Neuronal stem cell (in vitro differentiated cells): ENCODE results near the gene TBC1D20.
A peak's percentile ranks its signal among the peaks of the same experiment; 100 is the strongest.

Source experiments
- DNase-seq: peaks from one replicate; pipeline ENCODE4 v3.0.0-alpha.2; 2013; ENCODE audit warnings: low spot score
- H2AFZ ChIP-seq: one replicate; pipeline ENCODE4 v1.6.1; 2013; ENCODE audit warnings: mild to moderate bottlenecking, low read length, inconsistent platforms
- H2AK5ac ChIP-seq: 2 replicates; pipeline ENCODE4 v1.6.1; 2013; ENCODE audit warnings: low read depth, mild to moderate bottlenecking, inconsistent platforms, low read length, moderate library complexity, mixed read lengths
- H2BK120ac ChIP-seq: 2 replicates; pipeline ENCODE4 v1.6.1; 2013; ENCODE audit warnings: low read depth, mild to moderate bottlenecking, inconsistent platforms, low read length, moderate library complexity, mixed read lengths
- H2BK12ac ChIP-seq: one replicate; pipeline ENCODE4 v1.6.1; 2013; ENCODE audit warnings: low read length, inconsistent platforms
- H2BK15ac ChIP-seq: 2 replicates; pipeline ENCODE4 v1.6.1; 2013; ENCODE audit warnings: mild to moderate bottlenecking, low read length, inconsistent platforms, mixed read lengths
- H2BK5ac ChIP-seq: one replicate; pipeline ENCODE4 v1.6.1; 2013; ENCODE audit warnings: inconsistent platforms, mild to moderate bottlenecking, low read length, moderate library complexity
- H3K14ac ChIP-seq: one replicate; pipeline ENCODE4 v1.6.1; 2013; ENCODE audit warnings: low read length, inconsistent platforms
- H3K18ac ChIP-seq: 2 replicates; pipeline ENCODE4 v1.6.1; 2013; ENCODE audit warnings: low read length, inconsistent platforms
- H3K23ac ChIP-seq: 2 replicates; pipeline ENCODE4 v1.6.1; 2013; ENCODE audit warnings: low read depth, mild to moderate bottlenecking, mixed read lengths, low read length, inconsistent platforms; ENCODE audit not compliant: poor library complexity
- H3K27ac ChIP-seq: replicated peaks from 3 replicates; pipeline ENCODE4 v1.5.1; 2013; ENCODE audit warnings: low read length, inconsistent platforms
- H3K27me3 ChIP-seq, 3 experiments: 2 replicates each; pipeline ENCODE4 v1.6.1; 2013; ENCODE audit warnings: low read length in 3 of 3, mild to moderate bottlenecking in 2 of 3, inconsistent platforms in 1 of 3, low read depth in 1 of 3, mixed read lengths in 1 of 3, moderate library complexity in 1 of 3; ENCODE audit not compliant: control insufficient read depth in 3 of 3, insufficient read depth in 3 of 3
- H3K36me3 ChIP-seq, 2 donors: replicated peaks in 1 of 2; 2 replicates each; pipeline ENCODE4 v1.6.1; 2013; ENCODE audit warnings: low read length in 2 of 2; ENCODE audit not compliant: control insufficient read depth in 2 of 2, insufficient read depth in 2 of 2
- H3K4ac ChIP-seq: 2 replicates; pipeline ENCODE4 v1.6.1; 2013; ENCODE audit warnings: inconsistent platforms, mild to moderate bottlenecking, low read length, moderate library complexity
- H3K4me1 ChIP-seq, 2 donors: 1 replicate in 1 of 2; 2 replicates in 1 of 2; pipeline ENCODE4 v1.6.1; 2013; ENCODE audit warnings: low read length in 2 of 2, low read depth in 1 of 2; ENCODE audit not compliant: control insufficient read depth in 2 of 2, insufficient read depth in 1 of 2
- H3K4me2 ChIP-seq: one replicate; pipeline ENCODE4 v1.6.1; 2013; ENCODE audit warnings: mild to moderate bottlenecking, low read length, inconsistent platforms; ENCODE audit not compliant: insufficient read depth, poor library complexity, severe bottlenecking
- H3K4me3 ChIP-seq, 2 donors: 2 replicates each; pipeline ENCODE4 v1.5.1; 2013; ENCODE audit warnings: low read length in 2 of 2, mild to moderate bottlenecking in 2 of 2, inconsistent platforms in 1 of 2, moderate library complexity in 1 of 2
- H3K79me1 ChIP-seq: one replicate; pipeline ENCODE4 v1.6.1; 2013; ENCODE audit warnings: low read depth, mild to moderate bottlenecking, inconsistent platforms, low read length, moderate library complexity
- H3K9ac ChIP-seq: one replicate; pipeline ENCODE4 v1.6.1; 2013; ENCODE audit warnings: mild to moderate bottlenecking, low read depth, low read length, inconsistent platforms; ENCODE audit not compliant: poor library complexity
- H3K9me3 ChIP-seq, 2 donors: replicated peaks in 1 of 2; 2 replicates each; pipeline versions ENCODE3 to v1.6.1; 2013; ENCODE audit warnings: low read length in 2 of 2, mild to moderate bottlenecking in 2 of 2, inconsistent platforms in 1 of 2, low read depth in 1 of 2, mixed read lengths in 1 of 2, moderate library complexity in 1 of 2; ENCODE audit not compliant: control insufficient read depth in 2 of 2, insufficient read depth in 1 of 2
- H4K8ac ChIP-seq: one replicate; pipeline ENCODE4 v1.6.1; 2013; ENCODE audit warnings: low read depth, mild to moderate bottlenecking, inconsistent platforms, low read length, moderate library complexity
- H4K91ac ChIP-seq: one replicate; pipeline ENCODE4 v1.6.1; 2013; ENCODE audit warnings: low read length, low read depth, mild to moderate bottlenecking, inconsistent platforms; ENCODE audit not compliant: poor library complexity
- WGBS, 2 donors: extraction: QIAGEN DNeasy Blood & Tissue Kit; methylation state at CpG; one replicate each; pipeline ENCODE4 v1.1.7; 2013; ENCODE audit warnings: missing lambda C conversion rate in 2 of 2, mixed read lengths in 1 of 2; ENCODE audit not compliant: insufficient read length in 2 of 2, insufficient replicate concordance in 1 of 2; ENCODE audit errors: extremely low coverage in 2 of 2; 5-methylcytosine and 5-hydroxymethylcytosine counted together

Gene TBC1D20

DNA sequence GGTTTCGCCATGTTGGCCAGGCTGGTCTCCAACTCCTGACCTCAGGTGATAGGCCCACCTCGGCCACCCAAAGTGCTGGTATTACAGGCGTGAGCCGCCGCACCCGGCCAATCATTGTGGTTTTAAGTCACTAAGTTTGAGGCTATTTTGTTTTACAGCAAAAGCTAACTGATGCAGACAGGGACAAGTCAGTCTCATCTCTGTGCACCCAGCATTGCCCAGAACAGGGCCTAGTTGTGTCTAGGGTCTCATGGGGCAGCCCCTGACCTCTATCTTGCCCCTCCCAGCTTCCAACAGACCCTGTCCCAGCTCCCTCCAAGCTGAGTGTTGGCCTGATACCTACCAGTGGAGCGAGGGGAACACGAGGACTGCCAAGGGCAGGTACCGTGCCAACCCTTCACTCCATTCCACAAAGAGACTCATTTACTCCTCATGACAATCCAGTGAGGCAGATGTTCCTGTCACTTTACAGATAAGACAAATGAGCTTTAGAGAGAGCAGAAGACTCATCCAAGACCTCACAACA is 63.1 kb downstream of the TBC1D20 start:
- no CpG with 5 or more reads among the region's 9 CpGs for WGBS, 2 donors
- Histone ChIP-seq H3K23ac (no peak overlapping the region), H2BK120ac (no peak overlapping the region)

DNA sequence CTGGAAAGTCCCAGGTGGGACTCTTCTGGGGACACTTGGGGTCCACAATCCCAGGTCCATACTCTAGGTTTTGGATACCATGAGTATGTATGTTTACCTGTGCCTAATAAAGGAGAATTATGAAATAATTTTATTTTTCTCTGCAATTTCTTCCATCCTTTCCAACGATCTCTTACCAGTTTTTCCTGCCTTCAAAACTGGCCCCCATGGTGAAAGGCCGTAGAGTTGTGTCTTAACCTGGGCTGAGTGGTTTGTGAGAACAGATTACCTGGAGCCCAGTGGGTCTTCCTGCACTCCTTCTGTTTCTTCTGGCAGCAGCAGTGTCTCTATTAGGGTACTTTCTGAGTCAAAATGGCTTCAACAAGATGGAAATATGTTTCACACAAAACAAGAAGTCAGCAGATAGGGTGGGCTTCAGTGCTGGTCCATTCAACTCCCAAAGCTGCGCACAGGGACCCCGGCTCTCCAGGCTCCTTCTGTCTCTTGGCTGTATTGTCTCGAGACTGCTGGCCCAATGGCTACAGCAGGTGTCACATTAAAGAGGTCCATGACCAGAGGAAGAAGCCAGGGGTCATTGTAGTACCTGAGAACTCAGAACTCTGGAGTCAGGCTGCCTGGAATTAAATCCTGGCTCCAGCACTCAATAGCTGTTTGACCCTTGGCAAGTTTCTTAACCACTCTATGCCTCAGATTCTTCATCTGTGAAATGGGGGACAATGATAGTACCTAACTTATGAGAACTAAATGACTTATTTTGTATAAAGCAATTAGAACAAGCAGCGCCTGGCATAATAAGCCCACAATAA is 64.7 kb downstream of the TBC1D20 start:
- no peak overlapping the region for H2BK12ac ChIP-seq
- peaks cover 0 to 1% of the 10 kb centered on the region in 2 donors for H3K9me3 ChIP-seq
- H3K4me2 ChIP-seq: no peak overlapping the region
- no peak for DNase-seq
- H2BK120ac ChIP-seq: no peak overlapping the region
- H3K23ac ChIP-seq: no peak overlapping the region
- no CpG with 5 or more reads among the region's 6 CpGs for WGBS, 2 donors
- no peak overlapping the region for H3K4ac ChIP-seq
- no peak overlapping the region for H3K18ac ChIP-seq
- H3K79me1 ChIP-seq: peaks cover 2% of the 10 kb centered on the region
- no peak overlapping the region for H3K9ac ChIP-seq
- H2AFZ ChIP-seq: no peak overlapping the region
- H2AK5ac ChIP-seq: no peak overlapping the region
- no peak overlapping the region for H2BK15ac ChIP-seq
- no peak overlapping the region for H2BK5ac ChIP-seq
- no peak overlapping the region for H3K27ac ChIP-seq
- H4K8ac ChIP-seq: no peak overlapping the region
- no peaks in the 10 kb centered on the region for H3K27me3 ChIP-seq
- no peak overlapping the region for H4K91ac ChIP-seq
- no peak overlapping the region for H3K4me3 ChIP-seq
- peaks cover 5 to 44% of the 10 kb centered on the region in 2 donors for H3K36me3 ChIP-seq
- H3K14ac ChIP-seq: no peak overlapping the region
- peaks cover 9% of the 10 kb centered on the region in 2 donors for H3K4me1 ChIP-seq

More for the DNA sequence above, 63.1 kb downstream of the TBC1D20 start:
- Histone ChIP-seq H4K91ac (no peak overlapping the region), H3K79me1 (peaks cover 2% of the 10 kb centered on the region), H2AFZ (no peak overlapping the region), H3K4ac (no peak overlapping the region), H4K8ac (no peak overlapping the region), H3K4me3 (no peak overlapping the region), H3K9ac (no peak overlapping the region), H3K36me3 (peaks cover 5 to 33% of the 10 kb centered on the region in 2 donors), H3K14ac (no peak overlapping the region), H2BK12ac (no peak overlapping the region), H3K18ac (no peak overlapping the region), H3K4me2 (no peak overlapping the region), H3K4me1 (peaks cover 9% of the 10 kb centered on the region in 2 donors), H3K9me3 (peaks cover 0 to 1% of the 10 kb centered on the region in 2 donors), H2AK5ac (no peak overlapping the region), H2BK5ac (no peak overlapping the region), H2BK15ac (no peak overlapping the region), H3K27ac (no peak overlapping the region), H3K27me3 (no peaks in the 10 kb centered on the region)
- DNase-seq: no peak

DNA sequence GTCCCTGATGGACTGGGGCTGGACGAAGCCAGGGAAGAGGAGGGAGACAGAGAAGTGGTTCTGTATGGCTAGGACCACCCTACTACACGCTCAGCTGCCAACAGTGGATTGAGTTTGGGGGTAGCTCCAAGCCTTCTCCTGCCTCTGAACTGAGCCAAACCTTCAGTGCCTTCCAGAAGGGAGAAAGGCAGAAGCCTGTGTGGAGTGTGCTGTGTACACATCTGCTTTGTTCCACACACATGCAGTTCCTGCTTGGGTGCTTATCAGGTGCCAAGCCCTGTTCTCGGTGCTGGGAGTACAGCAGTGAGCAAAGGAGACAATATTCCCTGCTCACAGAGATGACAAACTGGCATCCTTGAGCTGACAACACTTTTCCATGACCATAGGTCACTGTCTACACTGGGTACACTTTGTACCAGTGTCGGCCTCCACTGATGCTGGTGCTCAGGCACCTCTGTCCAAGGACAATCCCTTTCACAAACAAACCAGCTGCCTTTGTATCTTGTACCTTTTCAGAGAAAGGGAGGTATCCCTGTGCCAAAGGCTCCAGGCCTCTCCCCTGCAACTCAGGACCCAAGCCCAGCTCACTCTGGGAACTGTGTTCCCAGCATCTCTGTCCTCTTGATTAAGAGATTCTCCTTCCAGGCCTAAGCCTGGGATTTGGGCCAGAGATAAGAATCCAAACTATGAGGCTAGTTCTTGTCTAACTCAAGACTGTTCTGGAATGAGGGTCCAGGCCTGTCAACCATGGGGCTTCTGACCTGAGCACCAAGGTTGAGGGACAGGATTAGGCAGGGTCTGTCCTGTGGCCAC is 65.5 kb downstream of the TBC1D20 start:
- WGBS, 2 donors: no CpG with 5 or more reads among the region's 4 CpGs
- no peak overlapping the region for H3K27ac ChIP-seq

DNA sequence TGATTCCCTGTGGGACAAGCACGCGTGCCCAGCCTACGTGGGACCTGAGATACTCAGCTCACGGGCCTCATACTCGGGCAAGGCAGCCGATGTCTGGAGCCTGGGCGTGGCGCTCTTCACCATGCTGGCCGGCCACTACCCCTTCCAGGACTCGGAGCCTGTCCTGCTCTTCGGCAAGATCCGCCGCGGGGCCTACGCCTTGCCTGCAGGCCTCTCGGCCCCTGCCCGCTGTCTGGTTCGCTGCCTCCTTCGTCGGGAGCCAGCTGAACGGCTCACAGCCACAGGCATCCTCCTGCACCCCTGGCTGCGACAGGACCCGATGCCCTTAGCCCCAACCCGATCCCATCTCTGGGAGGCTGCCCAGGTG is 66.1 kb downstream of the TBC1D20 start:
- H3K9me3 ChIP-seq: peaks cover 0 to 1% of the 10 kb centered on the region in 2 donors
- H2AK5ac ChIP-seq: no peak overlapping the region
- H4K91ac ChIP-seq: no peak overlapping the region
- no peak overlapping the region for H3K4ac ChIP-seq
- peaks cover 2% of the 10 kb centered on the region for H3K79me1 ChIP-seq
- no peaks in the 10 kb centered on the region for H3K27me3 ChIP-seq
- H3K18ac ChIP-seq: no peak overlapping the region
- no peak overlapping the region for H3K14ac ChIP-seq
- H3K27ac ChIP-seq: no peak overlapping the region
- no peak for DNase-seq
- peak overlapping the region; percentile 31 for H2BK12ac ChIP-seq
- no peak overlapping the region for H3K9ac ChIP-seq
- no peak overlapping the region for H4K8ac ChIP-seq
- peak overlapping the region; percentile 95 for H3K23ac ChIP-seq
- peak overlapping the region; percentile 4 for H2BK5ac ChIP-seq
- no peak overlapping the region for H3K4me2 ChIP-seq
- H2BK120ac ChIP-seq: no peak overlapping the region
- peaks cover 9% of the 10 kb centered on the region in 2 donors for H3K4me1 ChIP-seq
- no peak overlapping the region for H2AFZ ChIP-seq
- H3K4me3 ChIP-seq: no peak overlapping the region
- H3K36me3 ChIP-seq: peaks cover 5 to 50% of the 10 kb centered on the region in 2 donors
- WGBS, 2 donors: no CpG with 5 or more reads among the region's 24 CpGs
- H2BK15ac ChIP-seq: no peak overlapping the region

More for the DNA sequence above, 65.5 kb downstream of the TBC1D20 start:
- H2BK15ac ChIP-seq: no peak overlapping the region
- H4K91ac ChIP-seq: no peak overlapping the region
- peaks cover 0 to 1% of the 10 kb centered on the region in 2 donors for H3K9me3 ChIP-seq
- peak overlapping the region; percentile 95 for H3K23ac ChIP-seq
- no peaks in the 10 kb centered on the region for H3K27me3 ChIP-seq
- H3K18ac ChIP-seq: no peak overlapping the region
- H2BK120ac ChIP-seq: no peak overlapping the region
- H4K8ac ChIP-seq: no peak overlapping the region
- no peak for DNase-seq
- no peak overlapping the region for H3K9ac ChIP-seq
- H2BK5ac ChIP-seq: peak overlapping the region; percentile 4
- no peak overlapping the region for H2AK5ac ChIP-seq
- peaks cover 2% of the 10 kb centered on the region for H3K79me1 ChIP-seq
- no peak overlapping the region for H3K4me2 ChIP-seq
- no peak overlapping the region for H2BK12ac ChIP-seq
- H3K4ac ChIP-seq: no peak overlapping the region
- no peak overlapping the region for H3K14ac ChIP-seq
- H3K4me3 ChIP-seq: no peak overlapping the region
- peaks cover 5 to 50% of the 10 kb centered on the region in 2 donors for H3K36me3 ChIP-seq
- no peak overlapping the region for H2AFZ ChIP-seq
- peaks cover 9% of the 10 kb centered on the region in 2 donors for H3K4me1 ChIP-seq
